ENCODE measurements around the gene PRSS50.

DNA sequence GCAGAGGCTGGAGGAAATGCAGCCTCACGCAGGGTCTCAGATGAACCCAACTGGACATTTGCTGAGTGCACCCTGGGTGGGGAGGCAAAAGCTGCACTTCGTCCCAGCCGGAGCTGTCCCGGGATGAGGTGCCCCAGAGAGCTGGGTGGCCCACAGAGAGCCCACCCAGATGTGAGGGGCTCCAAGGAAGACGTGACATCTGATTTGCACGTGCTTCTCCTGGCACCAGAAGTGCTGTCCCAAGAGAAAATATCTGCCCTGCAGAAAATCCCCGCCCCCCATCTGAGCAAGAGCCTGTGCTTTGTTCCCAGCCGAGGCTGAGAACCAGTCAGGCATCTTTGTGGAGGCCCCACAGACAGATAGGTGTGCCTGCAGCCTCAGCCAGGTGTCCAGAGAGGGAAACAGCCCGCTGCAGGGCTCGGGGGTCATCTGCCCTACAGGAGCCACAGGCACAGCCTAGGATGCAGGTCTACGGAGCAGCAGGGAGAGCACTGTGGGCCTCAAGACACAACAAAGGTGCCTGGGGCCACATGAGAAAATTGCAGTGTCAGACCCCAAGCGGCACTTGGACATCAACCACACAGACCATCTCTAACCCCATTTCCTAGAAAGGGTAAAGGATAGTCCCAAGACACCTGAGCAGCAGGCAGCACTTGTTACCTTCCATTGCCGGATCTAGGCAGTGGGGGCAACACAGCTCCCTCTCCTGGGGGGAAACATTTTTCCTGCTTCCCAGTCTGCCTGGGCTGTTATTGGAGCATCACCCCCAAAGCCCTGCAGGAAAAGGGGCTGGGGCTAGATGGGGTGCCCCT, 10.7 kb downstream of the PRSS50 start:
- TF ChIP-seq, protein P1, sequence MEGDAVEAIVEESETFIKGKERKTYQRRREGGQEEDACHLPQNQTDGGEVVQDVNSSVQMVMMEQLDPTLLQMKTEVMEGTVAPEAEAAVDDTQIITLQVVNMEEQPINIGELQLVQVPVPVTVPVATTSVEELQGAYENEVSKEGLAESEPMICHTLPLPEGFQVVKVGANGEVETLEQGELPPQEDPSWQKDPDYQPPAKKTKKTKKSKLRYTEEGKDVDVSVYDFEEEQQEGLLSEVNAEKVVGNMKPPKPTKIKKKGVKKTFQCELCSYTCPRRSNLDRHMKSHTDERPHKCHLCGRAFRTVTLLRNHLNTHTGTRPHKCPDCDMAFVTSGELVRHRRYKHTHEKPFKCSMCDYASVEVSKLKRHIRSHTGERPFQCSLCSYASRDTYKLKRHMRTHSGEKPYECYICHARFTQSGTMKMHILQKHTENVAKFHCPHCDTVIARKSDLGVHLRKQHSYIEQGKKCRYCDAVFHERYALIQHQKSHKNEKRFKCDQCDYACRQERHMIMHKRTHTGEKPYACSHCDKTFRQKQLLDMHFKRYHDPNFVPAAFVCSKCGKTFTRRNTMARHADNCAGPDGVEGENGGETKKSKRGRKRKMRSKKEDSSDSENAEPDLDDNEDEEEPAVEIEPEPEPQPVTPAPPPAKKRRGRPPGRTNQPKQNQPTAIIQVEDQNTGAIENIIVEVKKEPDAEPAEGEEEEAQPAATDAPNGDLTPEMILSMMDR (IDR thresholded peaks at IDR 0.05; ENCODE audit: borderline replicate concordance, extremely low read depth, low read length, poor library complexity, severe bottlenecking), result no peak
- no peak for TF ChIP-seq EZH2 (IDR thresholded peaks at IDR 0.05; ENCODE audit: borderline replicate concordance, low read depth, low read length, severe bottlenecking)
